Spleen (tissue), 7 donors: ENCODE data around the gene ARMC12.

ENCODE experiments used
- POLR2A ChIP-seq, 3 donors: fragments of 450-650 bp; IDR thresholded peaks; one replicate each; pipeline ENCODE4 v1.5.1; 2017; ENCODE audit warnings: antibody characterized with exemption in 3 of 3, mild to moderate bottlenecking in 1 of 3
- POLR2AphosphoS5 ChIP-seq, 3 donors: sonication (generic); formaldehyde crosslinking; IDR thresholded peaks; one replicate each; pipeline ENCODE4 v1.5.1; 2017; ENCODE audit warnings: antibody characterized with exemption in 3 of 3
- TF ChIP-seq, protein P1 (sequence below), 11 experiments: fragments of 200-600 bp in 7 of 11; fragments of 450-650 bp in 4 of 11; sonication (generic) in 4 of 11; IDR thresholded peaks in 8 of 11; conservative IDR thresholded peaks in 3 of 11; 1 replicate in 7 of 11; 2 replicates in 4 of 11; pipeline versions ENCODE4 v1.4.0 to v1.8.0; 2016 to 2021; ENCODE audit warnings: antibody characterized with exemption in 11 of 11, inconsistent platforms in 4 of 11, mild to moderate bottlenecking in 1 of 11
- donor health status: DM: no; HTN: no; CAD: no; lungs with moderate emphysema.
- donor health status: DM: no; HTN: no; CAD: no.
- donor health status: DM: no; HTN: no; CAD: no.

DNA sequence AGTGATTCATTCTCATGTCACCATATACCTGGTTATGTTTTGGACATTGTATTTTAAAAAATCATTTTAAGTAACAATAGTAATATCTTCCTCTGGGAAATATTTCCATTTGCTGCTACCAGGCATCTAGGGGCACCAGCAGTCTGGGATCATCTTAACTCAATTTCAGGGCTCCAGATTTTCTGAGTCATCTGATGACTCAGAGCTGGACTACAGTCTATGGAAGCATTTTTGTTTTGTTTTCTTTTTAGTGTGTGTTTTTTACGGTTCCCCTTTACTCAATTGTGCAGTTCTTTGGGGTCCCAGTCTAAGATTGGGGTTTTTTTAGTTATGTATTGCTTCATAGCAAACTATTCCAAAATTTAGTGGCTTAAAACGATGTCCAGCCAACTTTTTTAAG is 42.4 kb upstream of the ARMC12 start:
- TF ChIP-seq, protein P1, sequence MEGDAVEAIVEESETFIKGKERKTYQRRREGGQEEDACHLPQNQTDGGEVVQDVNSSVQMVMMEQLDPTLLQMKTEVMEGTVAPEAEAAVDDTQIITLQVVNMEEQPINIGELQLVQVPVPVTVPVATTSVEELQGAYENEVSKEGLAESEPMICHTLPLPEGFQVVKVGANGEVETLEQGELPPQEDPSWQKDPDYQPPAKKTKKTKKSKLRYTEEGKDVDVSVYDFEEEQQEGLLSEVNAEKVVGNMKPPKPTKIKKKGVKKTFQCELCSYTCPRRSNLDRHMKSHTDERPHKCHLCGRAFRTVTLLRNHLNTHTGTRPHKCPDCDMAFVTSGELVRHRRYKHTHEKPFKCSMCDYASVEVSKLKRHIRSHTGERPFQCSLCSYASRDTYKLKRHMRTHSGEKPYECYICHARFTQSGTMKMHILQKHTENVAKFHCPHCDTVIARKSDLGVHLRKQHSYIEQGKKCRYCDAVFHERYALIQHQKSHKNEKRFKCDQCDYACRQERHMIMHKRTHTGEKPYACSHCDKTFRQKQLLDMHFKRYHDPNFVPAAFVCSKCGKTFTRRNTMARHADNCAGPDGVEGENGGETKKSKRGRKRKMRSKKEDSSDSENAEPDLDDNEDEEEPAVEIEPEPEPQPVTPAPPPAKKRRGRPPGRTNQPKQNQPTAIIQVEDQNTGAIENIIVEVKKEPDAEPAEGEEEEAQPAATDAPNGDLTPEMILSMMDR (IDR thresholded peaks at IDR 0.05 in 8 of 11, conservative IDR thresholded peaks at IDR 0.05 in 3 of 11) = no peak
- TF ChIP-seq POLR2A (IDR thresholded peaks at IDR 0.05) (no peak), POLR2AphosphoS5 (IDR thresholded peaks at IDR 0.05) (no peak)
